GM12872 (cell line): ENCODE measurements around the gene NR2F1.

Source experiments
- TF ChIP-seq, protein P1 (sequence below): IDR thresholded peaks from 3 replicates; pipeline ENCODE4 v1.5.1; 2011; ENCODE audit warnings: low read depth, mild to moderate bottlenecking, low read length, moderate library complexity; ENCODE audit not compliant: insufficient read depth

NR2F1 gene

DNA sequence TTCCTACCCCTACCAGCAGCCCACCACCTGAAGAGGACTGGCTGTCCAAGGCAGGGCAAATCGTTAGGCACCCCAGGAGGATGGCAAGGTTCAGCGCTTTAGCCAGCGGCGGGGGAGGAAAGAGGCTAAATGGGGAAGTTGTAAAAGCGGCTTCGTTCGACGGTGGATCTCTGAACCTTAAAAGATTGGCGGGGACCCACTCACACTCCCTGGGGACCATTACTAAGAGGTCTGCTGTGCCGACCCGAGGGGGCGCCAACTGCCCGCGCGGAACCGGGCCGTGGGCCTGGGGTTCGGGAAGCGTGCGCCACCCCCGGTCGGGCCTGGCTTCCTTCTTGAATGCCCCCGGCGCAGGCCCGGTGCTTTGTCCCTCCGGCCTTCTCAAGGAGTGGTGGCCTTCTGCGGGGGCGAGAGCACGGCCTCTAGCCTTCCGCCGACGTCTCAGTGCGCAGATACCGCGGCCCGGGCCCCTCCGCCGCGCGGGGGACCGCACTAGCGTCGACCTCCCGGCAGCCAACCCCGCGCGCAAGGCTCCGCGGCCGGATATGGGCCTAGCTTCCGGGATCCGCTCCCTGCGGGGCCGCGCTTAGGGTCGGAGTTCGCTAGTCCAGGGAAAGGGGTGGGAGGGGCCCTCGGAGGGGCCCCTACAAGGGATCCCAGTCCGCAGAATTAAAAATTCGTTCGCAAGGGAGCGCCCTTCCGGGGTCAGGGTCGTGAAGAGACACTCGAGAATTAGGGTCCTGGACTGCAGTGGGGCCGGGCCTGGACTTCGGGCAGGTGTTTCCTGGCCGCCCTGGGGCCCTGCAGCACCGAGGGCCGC, 12.5 kb upstream of the NR2F1 start:
- TF ChIP-seq, protein P1, sequence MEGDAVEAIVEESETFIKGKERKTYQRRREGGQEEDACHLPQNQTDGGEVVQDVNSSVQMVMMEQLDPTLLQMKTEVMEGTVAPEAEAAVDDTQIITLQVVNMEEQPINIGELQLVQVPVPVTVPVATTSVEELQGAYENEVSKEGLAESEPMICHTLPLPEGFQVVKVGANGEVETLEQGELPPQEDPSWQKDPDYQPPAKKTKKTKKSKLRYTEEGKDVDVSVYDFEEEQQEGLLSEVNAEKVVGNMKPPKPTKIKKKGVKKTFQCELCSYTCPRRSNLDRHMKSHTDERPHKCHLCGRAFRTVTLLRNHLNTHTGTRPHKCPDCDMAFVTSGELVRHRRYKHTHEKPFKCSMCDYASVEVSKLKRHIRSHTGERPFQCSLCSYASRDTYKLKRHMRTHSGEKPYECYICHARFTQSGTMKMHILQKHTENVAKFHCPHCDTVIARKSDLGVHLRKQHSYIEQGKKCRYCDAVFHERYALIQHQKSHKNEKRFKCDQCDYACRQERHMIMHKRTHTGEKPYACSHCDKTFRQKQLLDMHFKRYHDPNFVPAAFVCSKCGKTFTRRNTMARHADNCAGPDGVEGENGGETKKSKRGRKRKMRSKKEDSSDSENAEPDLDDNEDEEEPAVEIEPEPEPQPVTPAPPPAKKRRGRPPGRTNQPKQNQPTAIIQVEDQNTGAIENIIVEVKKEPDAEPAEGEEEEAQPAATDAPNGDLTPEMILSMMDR = no peak

DNA sequence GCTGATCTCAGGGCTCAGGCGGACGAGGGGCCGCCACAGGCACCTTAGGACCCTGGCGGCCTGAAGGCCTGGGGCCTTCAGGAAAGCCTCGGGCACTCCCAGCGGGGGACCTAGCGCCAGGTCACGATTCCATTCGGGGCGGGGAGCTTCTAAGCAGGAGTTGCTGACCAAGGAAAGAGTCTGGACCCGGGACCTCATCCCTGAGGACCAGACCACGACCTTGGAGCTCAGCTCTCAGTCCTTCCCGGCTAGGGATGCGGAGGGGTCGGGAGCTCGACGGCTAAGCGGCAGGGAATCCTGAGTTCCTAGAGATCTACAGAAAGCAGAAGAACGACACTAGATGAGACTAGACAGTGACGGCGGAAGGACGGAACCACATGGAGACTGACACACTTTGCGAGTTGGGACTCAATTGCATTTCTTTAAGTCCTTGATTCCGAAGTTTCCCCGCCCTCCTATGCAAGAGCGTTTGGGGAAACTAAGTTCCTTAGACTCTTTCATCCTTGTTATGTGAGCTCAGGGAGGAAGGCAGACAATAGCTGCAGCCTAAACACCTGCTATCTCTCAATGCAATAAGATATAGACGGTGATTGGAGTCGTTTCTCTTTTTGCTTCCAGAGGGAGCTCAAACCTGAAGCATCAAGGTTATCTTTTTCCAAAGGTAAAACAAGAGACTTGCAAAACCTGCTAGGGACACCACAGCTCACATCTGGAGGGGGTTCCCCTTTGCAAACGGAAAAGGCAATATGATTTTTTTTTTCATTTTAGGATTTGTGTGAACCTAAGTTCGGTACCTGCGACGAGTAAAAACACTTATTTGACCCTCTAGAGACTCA, 11.7 kb upstream of the NR2F1 start:
- TF ChIP-seq, protein P1 = no peak

DNA sequence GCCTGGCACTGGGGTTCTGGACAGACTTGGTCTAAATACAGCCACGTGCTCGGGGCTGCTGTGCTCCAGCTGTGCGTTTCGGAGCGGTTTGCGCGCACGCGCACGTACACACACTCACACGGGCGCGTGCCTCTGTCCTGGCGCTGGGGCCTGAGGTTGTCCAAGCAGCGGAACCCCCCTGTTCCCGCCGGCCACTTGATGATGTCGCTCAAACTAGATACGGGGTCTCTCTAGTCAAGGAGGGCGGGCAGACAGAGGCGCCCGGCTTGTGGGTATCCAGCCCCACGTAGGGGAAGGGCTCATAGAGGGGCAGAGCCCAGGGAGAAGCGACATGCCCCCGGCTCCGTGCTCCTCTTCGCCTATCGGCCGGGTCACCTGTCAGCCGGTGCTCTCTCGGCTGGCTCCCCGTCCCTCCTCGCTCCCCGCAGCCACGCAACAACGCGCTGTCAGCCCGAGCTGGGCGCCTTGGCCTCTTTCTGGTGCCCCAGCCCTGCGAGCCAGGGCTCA, 10.9 kb upstream of the NR2F1 start:
- TF ChIP-seq, protein P1 = no peak

DNA sequence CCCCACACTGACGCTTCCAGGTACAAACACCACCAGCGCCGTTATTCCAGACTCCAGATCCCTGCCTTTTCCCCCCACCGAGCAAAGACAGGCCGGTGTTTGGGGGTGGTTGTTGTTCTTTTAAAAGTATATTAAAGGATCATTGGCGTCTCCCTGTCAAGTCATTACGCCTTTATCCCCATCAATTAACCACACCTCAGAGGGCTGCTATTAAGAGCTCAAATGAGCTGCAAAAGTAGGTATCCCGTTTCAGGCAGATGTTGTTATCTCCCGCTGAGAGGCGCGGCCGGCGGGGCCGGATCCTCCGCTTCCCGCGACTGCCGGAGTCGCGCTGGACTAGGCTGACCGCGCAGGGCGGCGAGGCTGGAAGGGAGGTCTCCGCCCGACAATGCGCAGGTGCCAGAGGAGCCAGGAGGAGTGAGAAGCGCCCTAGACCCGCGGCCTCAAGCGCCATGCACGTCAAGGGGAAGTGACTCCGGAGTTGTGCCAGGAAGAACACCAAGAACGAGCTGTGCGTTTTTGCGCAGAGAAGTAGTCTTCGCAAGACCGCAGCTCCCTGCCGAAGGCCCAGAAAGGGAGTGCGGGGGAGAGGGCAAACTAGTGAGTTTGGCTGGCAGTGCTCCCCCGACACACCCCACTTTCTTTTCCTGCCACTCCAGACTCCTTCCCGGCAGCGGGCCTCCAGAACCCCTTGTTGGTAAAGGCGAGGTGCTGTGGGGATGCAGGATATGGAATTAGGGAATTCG, 10.2 kb upstream of the NR2F1 start:
- TF ChIP-seq, protein P1 = no peak

DNA sequence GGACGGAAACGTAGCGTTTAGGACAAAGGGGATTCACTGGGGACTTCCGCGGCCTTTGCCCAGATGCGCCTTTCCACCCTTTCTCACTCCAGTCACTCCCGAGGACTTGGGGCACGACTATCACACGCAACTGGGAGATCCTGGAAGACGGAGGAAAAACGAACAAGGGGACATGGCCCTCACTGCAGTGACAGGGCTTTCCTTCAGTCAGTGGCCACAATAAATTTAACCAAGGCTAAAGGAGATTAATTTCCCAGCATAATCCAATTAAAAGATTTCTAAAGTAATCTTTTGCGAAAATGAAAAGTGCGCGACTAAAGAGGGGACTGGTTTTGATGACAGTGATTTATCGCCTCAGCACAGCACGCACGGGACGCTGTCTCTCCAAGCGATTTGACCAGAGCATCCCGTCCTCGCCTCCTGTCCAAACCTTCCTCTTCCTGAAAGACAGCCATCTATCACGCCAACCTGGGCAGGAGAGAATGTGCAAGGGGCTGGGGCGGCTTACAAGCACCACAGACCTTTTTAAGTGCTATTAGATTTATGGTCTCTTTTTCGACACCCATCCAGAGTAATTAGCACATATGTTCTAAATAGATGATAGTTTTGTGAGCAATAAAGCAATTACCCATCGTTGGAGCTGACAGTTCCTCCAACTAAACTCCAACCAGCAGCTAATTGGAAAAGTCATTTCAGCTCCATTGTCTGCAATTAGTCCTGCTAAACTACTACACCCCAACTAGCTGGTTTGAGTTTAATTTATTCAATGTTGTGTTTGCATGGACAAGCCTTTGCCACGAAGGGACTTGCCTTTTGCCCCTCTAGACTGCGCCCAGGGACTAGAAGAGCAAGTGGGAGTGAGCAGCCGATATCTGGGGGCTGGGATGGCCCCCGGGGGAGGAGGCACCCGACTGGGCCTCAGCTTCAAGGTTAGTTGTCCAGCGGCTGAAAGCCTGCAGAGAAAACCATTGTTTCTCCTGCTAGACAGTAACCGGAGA, 9.4 kb upstream of the NR2F1 start:
- TF ChIP-seq, protein P1 = no peak

DNA sequence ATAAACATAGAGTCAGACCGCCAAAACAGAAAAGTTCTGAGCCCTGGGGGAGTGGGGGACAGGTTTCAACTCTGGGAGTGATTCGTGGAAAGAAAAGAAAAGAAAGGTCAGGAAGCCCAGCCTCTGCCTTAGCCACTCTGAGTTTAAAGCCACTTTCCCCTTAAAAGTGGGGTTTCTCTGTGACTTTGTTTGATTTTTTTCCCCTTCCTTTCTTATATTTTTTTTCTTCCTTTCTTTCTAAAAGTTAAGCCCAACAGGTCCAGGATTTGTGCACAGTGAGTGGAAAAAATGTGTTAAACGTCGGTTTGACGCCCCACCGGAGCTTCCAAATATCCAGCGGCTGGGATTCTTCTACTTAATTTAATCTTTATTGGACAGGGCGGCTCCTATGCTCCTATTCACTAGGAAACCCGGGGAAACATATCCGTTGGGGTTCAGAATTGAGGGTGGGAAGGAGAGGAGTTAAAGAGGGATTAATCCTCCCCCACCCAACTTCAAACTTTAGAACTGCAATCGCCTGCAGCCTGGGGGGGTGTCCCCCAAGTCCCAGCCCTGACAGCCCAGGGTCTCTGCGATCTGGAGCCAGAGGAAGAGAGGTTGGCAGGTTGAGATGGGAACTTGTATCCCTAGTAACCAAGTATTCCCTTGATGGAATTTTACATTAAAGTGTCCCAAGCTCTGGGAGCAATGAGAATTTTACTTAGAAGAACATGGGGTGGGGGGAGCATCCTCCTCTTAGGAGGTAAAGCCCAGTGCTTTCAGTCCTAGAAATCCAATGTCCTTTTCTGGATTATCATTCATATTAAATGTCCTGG, 8.3 kb upstream of the NR2F1 start:
- TF ChIP-seq, protein P1 = no peak
